ENCODE results near the gene SELENOI.

Gene SELENOI

DNA sequence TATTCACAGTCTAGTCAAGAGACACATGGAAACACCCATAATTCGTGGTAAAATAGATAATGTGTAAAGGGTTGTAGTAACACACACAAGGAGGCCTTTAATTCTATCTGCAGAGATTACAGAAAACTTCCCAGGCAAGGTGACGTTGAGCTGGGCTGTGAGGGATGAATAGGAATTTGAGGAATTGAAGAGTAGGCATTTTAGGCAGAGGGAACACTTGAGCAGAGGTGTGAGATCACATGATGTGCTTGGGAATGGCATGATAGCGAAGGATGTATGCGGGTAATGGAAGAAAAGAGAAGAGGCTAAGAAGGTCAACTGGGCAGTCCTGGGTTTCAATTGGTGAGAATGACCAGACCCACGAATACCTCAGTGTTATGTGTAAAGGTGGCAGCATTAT lies 76.0 kb downstream of the SELENOI start:
- H3K4ac ChIP-seq (ENCODE audit: low read depth in 1 of 2, low read length in 2 of 2), result no peak overlapping the region
- no peaks in the 10 kb centered on the region for H3K4me1 ChIP-seq (ENCODE audit: control insufficient read depth, insufficient read depth, low read depth, low read length)
- WGBS, result 86% methylated on average over 5 of the region's 5 CpGs
- H3K4me2 ChIP-seq (ENCODE audit: low read length, poor library complexity, severe bottlenecking), result no peak overlapping the region
- no peak overlapping the region for H2BK12ac ChIP-seq (ENCODE audit: low read length in 2 of 2)
- H3K9ac ChIP-seq (ENCODE audit: low read length), result no peak overlapping the region
- no peak overlapping the region for H3K27ac ChIP-seq (ENCODE audit: low read length, poor library complexity, severe bottlenecking)
- no peak for DNase-seq
- H4K8ac ChIP-seq (ENCODE audit: low read length), result no peak overlapping the region
- H3K79me1 ChIP-seq (replicated peaks; ENCODE audit: low read length, poor library complexity, severe bottlenecking), result no peaks in the 10 kb centered on the region
- no peak overlapping the region for H2AK5ac ChIP-seq (ENCODE audit: low read length, severe bottlenecking)
- no peak overlapping the region for H2BK5ac ChIP-seq (ENCODE audit: low read depth, low read length, poor library complexity, severe bottlenecking)
- no peak overlapping the region for H2BK15ac ChIP-seq (ENCODE audit: low read depth, poor library complexity, severe bottlenecking)
- H3K18ac ChIP-seq (ENCODE audit: low read depth in 1 of 2, low read length in 2 of 2), result no peak overlapping the region
- peaks cover 7 to 11% of the 10 kb centered on the region in 2 experiments for H3K27me3 ChIP-seq (ENCODE audit: control insufficient read depth in 1 of 2, insufficient read depth in 1 of 2, low read length in 2 of 2)
- H3K4me3 ChIP-seq (ENCODE audit: insufficient read depth in 1 of 2, low read depth in 1 of 2, low read length in 2 of 2), result no peak overlapping the region
- no peak overlapping the region for H3K14ac ChIP-seq (ENCODE audit: low read length in 2 of 2)
- no peak overlapping the region for H2BK120ac ChIP-seq (ENCODE audit: low read depth, low read length)
- H3K9me3 ChIP-seq (ENCODE audit: control insufficient read depth, low read length), result no peaks in the 10 kb centered on the region
- no peak overlapping the region for H2AFZ ChIP-seq (ENCODE audit: low read depth, low read length)
- no peaks in the 10 kb centered on the region for H3K36me3 ChIP-seq (ENCODE audit: control insufficient read depth in 1 of 2, insufficient read depth in 2 of 2, low read depth in 1 of 2, low read length in 2 of 2)
- H4K91ac ChIP-seq (ENCODE audit: low read length), result no peak overlapping the region
- no peak overlapping the region for H3K23ac ChIP-seq (ENCODE audit: low read length in 2 of 2)

GRCh38 chr2:26422947-26423629 lies 77.1 kb downstream of the SELENOI start:
- Histone ChIP-seq H3K4me2 (ENCODE audit: low read length, poor library complexity, severe bottlenecking) (no peak overlapping the region), H3K4me3 (ENCODE audit: insufficient read depth in 1 of 2, low read depth in 1 of 2, low read length in 2 of 2) (no peak overlapping the region), H4K8ac (ENCODE audit: low read length) (no peak overlapping the region), H3K4ac (ENCODE audit: low read depth in 1 of 2, low read length in 2 of 2) (no peak overlapping the region), H2BK15ac (ENCODE audit: low read depth, poor library complexity, severe bottlenecking) (peak overlapping the region; percentile 2), H2BK5ac (ENCODE audit: low read depth, low read length, poor library complexity, severe bottlenecking) (no peak overlapping the region), H3K18ac (ENCODE audit: low read depth in 1 of 2, low read length in 2 of 2) (no peak overlapping the region), H4K91ac (ENCODE audit: low read length) (no peak overlapping the region), H3K27ac (ENCODE audit: low read length, poor library complexity, severe bottlenecking) (no peak overlapping the region), H2AFZ (ENCODE audit: low read depth, low read length) (no peak overlapping the region), H3K9ac (ENCODE audit: low read length) (no peak overlapping the region), H2AK5ac (ENCODE audit: low read length, severe bottlenecking) (no peak overlapping the region), H3K23ac (ENCODE audit: low read length in 2 of 2) (no peak overlapping the region), H3K27me3 (ENCODE audit: control insufficient read depth in 1 of 2, insufficient read depth in 1 of 2, low read length in 2 of 2) (peaks cover 7 to 9% of the 10 kb centered on the region in 2 experiments), H3K14ac (ENCODE audit: low read length in 2 of 2) (no peak overlapping the region), H3K36me3 (ENCODE audit: control insufficient read depth in 1 of 2, insufficient read depth in 2 of 2, low read depth in 1 of 2, low read length in 2 of 2) (no peaks in the 10 kb centered on the region), H3K4me1 (ENCODE audit: control insufficient read depth, insufficient read depth, low read depth, low read length) (no peaks in the 10 kb centered on the region), H2BK12ac (ENCODE audit: low read length in 2 of 2) (no peak overlapping the region), H3K9me3 (ENCODE audit: control insufficient read depth, low read length) (no peaks in the 10 kb centered on the region), H2BK120ac (ENCODE audit: low read depth, low read length) (no peak overlapping the region), H3K79me1 (replicated peaks; ENCODE audit: low read length, poor library complexity, severe bottlenecking) (no peaks in the 10 kb centered on the region)
- no peak for DNase-seq
- 49% methylated on average over 9 of the region's 9 CpGs for WGBS

DNA sequence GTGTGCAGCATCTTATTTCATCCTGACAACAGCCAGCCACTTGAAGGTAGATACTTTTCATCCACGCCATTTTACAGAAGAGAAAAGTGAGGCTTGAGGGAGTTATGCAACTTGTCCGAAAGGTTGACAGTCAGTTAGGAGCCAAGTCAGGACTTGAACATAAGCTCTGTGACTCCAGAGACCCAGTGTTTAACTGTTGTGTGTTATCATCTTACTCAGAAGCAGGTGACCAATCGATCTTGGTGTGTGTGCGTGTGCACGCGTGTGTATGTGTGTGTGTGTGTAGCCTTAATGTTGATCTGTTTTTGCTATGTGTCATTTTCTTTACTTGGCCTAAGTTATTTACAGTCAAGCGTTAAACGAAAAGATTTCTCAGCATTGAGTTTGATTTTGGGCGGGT lies 77.8 kb downstream of the SELENOI start:
- Histone ChIP-seq H3K4me2 (ENCODE audit: low read length, poor library complexity, severe bottlenecking) (no peak overlapping the region), H3K36me3 (ENCODE audit: control insufficient read depth in 1 of 2, insufficient read depth in 2 of 2, low read depth in 1 of 2, low read length in 2 of 2) (no peaks in the 10 kb centered on the region), H4K91ac (ENCODE audit: low read length) (no peak overlapping the region), H2BK120ac (ENCODE audit: low read depth, low read length) (no peak overlapping the region), H2BK5ac (ENCODE audit: low read depth, low read length, poor library complexity, severe bottlenecking) (no peak overlapping the region), H3K18ac (ENCODE audit: low read depth in 1 of 2, low read length in 2 of 2) (no peak overlapping the region), H3K14ac (ENCODE audit: low read length in 2 of 2) (no peak overlapping the region), H3K23ac (ENCODE audit: low read length in 2 of 2) (no peak overlapping the region), H4K8ac (ENCODE audit: low read length) (no peak overlapping the region), H2BK15ac (ENCODE audit: low read depth, poor library complexity, severe bottlenecking) (no peak overlapping the region), H3K79me1 (replicated peaks; ENCODE audit: low read length, poor library complexity, severe bottlenecking) (no peaks in the 10 kb centered on the region), H3K27me3 (ENCODE audit: control insufficient read depth in 1 of 2, insufficient read depth in 1 of 2, low read length in 2 of 2) (peaks cover 7 to 8% of the 10 kb centered on the region in 2 experiments), H2AFZ (ENCODE audit: low read depth, low read length) (no peak overlapping the region), H3K9me3 (ENCODE audit: control insufficient read depth, low read length) (no peaks in the 10 kb centered on the region), H2AK5ac (ENCODE audit: low read length, severe bottlenecking) (no peak overlapping the region), H3K4me3 (ENCODE audit: insufficient read depth in 1 of 2, low read depth in 1 of 2, low read length in 2 of 2) (no peak overlapping the region), H3K9ac (ENCODE audit: low read length) (no peak overlapping the region), H3K27ac (ENCODE audit: low read length, poor library complexity, severe bottlenecking) (no peak overlapping the region), H3K4me1 (ENCODE audit: control insufficient read depth, insufficient read depth, low read depth, low read length) (no peaks in the 10 kb centered on the region), H2BK12ac (ENCODE audit: low read length in 2 of 2) (no peak overlapping the region), H3K4ac (ENCODE audit: low read depth in 1 of 2, low read length in 2 of 2) (no peak overlapping the region)
- DNase-seq, result no peak
- WGBS, result 92% methylated on average over 9 of the region's 9 CpGs

- no peaks in the 10 kb centered on the region for H3K36me3 ChIP-seq (ENCODE audit: control insufficient read depth in 1 of 2, insufficient read depth in 2 of 2, low read depth in 1 of 2, low read length in 2 of 2)
- WGBS, result 70% methylated on average over 3 of the region's 3 CpGs
- no peak overlapping the region for H2BK12ac ChIP-seq (ENCODE audit: low read length in 2 of 2)
- no peak overlapping the region for H3K18ac ChIP-seq (ENCODE audit: low read depth in 1 of 2, low read length in 2 of 2)
- H3K4me2 ChIP-seq (ENCODE audit: low read length, poor library complexity, severe bottlenecking), result no peak overlapping the region
- H3K4me3 ChIP-seq (ENCODE audit: insufficient read depth in 1 of 2, low read depth in 1 of 2, low read length in 2 of 2), result no peak overlapping the region
- H4K8ac ChIP-seq (ENCODE audit: low read length), result no peak overlapping the region
- no peaks in the 10 kb centered on the region for H3K4me1 ChIP-seq (ENCODE audit: control insufficient read depth, insufficient read depth, low read depth, low read length)
- no peak overlapping the region for H3K14ac ChIP-seq (ENCODE audit: low read length in 2 of 2)
- H2AFZ ChIP-seq (ENCODE audit: low read depth, low read length), result no peak overlapping the region
- H3K23ac ChIP-seq (ENCODE audit: low read length in 2 of 2), result no peak overlapping the region
- H3K79me1 ChIP-seq (replicated peaks; ENCODE audit: low read length, poor library complexity, severe bottlenecking), result no peaks in the 10 kb centered on the region
- no peak overlapping the region for H2AK5ac ChIP-seq (ENCODE audit: low read length, severe bottlenecking)
- no peak overlapping the region for H2BK15ac ChIP-seq (ENCODE audit: low read depth, poor library complexity, severe bottlenecking)
- DNase-seq, result no peak
- peaks cover 7 to 8% of the 10 kb centered on the region in 2 experiments for H3K27me3 ChIP-seq (ENCODE audit: control insufficient read depth in 1 of 2, insufficient read depth in 1 of 2, low read length in 2 of 2)
- no peak overlapping the region for H3K9ac ChIP-seq (ENCODE audit: low read length)
- H2BK120ac ChIP-seq (ENCODE audit: low read depth, low read length), result no peak overlapping the region
- H2BK5ac ChIP-seq (ENCODE audit: low read depth, low read length, poor library complexity, severe bottlenecking), result no peak overlapping the region
- H4K91ac ChIP-seq (ENCODE audit: low read length), result no peak overlapping the region
- no peaks in the 10 kb centered on the region for H3K9me3 ChIP-seq (ENCODE audit: control insufficient read depth, low read length)
- no peak overlapping the region for H3K4ac ChIP-seq (ENCODE audit: low read depth in 1 of 2, low read length in 2 of 2)
- no peak overlapping the region for H3K27ac ChIP-seq (ENCODE audit: low read length, poor library complexity, severe bottlenecking)
Measured at GRCh38 chr2:26424221-26424620, 78.3 kb downstream of the SELENOI start.

All from mesenchymal stem cell (in vitro differentiated cells and primary cell).